H1 (cell line): ENCODE results near the gene NELFA. TPM values are rescaled to one million over a fixed set of nuclear protein-coding genes. Genes with fewer than 3 reads are reported as not detected.
"Not testable (repeated sequence)": the region's sequence is repeated elsewhere in the genome, so short reads cannot be mapped to it uniquely, and the experiment has no call there.

Experiments
- CTCF ChIA-PET: fragments of 300-600 bp; sonication (Branson Sonifier 250); formaldehyde crosslinking; loops from one replicate; lab custom pipeline; 2021; ENCODE audit not compliant: partially characterized antibody; lab: Charles Lee
- POLR2A ChIA-PET: fragments of 300-600 bp; sonication (Branson Sonifier 250); formaldehyde crosslinking; loops from one replicate; lab custom pipeline; 2021; ENCODE audit warnings: inconsistent platforms; ENCODE audit not compliant: partially characterized antibody; lab: Charles Lee
- DNase-seq, 2 experiments: peaks; one replicate each; pipeline versions ENCODE4 v3.0.0 to v3.0.0-alpha.2; 2010 to 2022; ENCODE audit warnings: low spot score in 2 of 2, low read depth in 1 of 2, mixed read lengths in 1 of 2
- FAIRE-seq: peaks from 2 replicates; lab custom pipeline; 2011; peaks lifted over from hg19 to GRCh38; lab: Jason Lieb, UNC
- H2AFZ ChIP-seq: 2 replicates; pipeline ENCODE4 v1.8.1; 2012; ENCODE audit warnings: low read length, inconsistent platforms
- H2AK5ac ChIP-seq: 2 replicates; pipeline ENCODE4 v1.6.1; 2013; ENCODE audit warnings: low read depth, low read length
- H2BK120ac ChIP-seq: replicated peaks from 2 replicates; pipeline ENCODE3; 2013; ENCODE audit warnings: low read depth, low read length, inconsistent platforms
- H2BK12ac ChIP-seq: 2 replicates; pipeline ENCODE4 v1.6.1; 2013; ENCODE audit warnings: low read depth, low read length
- H2BK15ac ChIP-seq: 2 replicates; pipeline ENCODE4 v1.6.1; 2013; ENCODE audit warnings: low read length
- H2BK20ac ChIP-seq: 2 replicates; pipeline ENCODE4 v1.6.1; 2013; ENCODE audit warnings: low read length
- H2BK5ac ChIP-seq: 2 replicates; pipeline ENCODE4 v1.6.1; 2013; ENCODE audit warnings: low read depth, low read length
- H3K14ac ChIP-seq: 2 replicates; pipeline ENCODE4 v1.6.1; 2013; ENCODE audit warnings: inconsistent platforms; ENCODE audit not compliant: insufficient read length
- H3K18ac ChIP-seq: 2 replicates; pipeline ENCODE4 v1.6.1; 2013; ENCODE audit warnings: low read length; ENCODE audit errors: extremely low read depth
- H3K23ac ChIP-seq: 2 replicates; pipeline ENCODE4 v1.6.1; 2013; ENCODE audit warnings: inconsistent platforms; ENCODE audit not compliant: insufficient read length
- H3K23me2 ChIP-seq: 2 replicates; pipeline ENCODE4 v1.6.1; 2013; ENCODE audit warnings: low read depth, low read length
- H3K27ac ChIP-seq: 2 replicates; pipeline ENCODE4 v1.6.1; 2011; ENCODE audit warnings: low read depth, low read length, inconsistent platforms
- H3K27me3 ChIP-seq, 4 experiments: replicated peaks in 1 of 4; 1 replicate in 1 of 4; 2 replicates in 3 of 4; pipeline versions ENCODE4 v1.6.1 to v1.8.1; 2011 to 2013; ENCODE audit warnings: low read length in 3 of 4, mild to moderate bottlenecking in 3 of 4, inconsistent platforms in 2 of 4, mixed read lengths in 2 of 4, moderate library complexity in 1 of 4; ENCODE audit not compliant: control insufficient read depth in 3 of 4, insufficient read depth in 3 of 4; ENCODE audit errors: extremely low read depth in 1 of 4
- H3K36me3 ChIP-seq, 4 experiments: 2 replicates each; pipeline versions ENCODE4 v1.6.1 to v1.8.1; 2011 to 2013; ENCODE audit warnings: mild to moderate bottlenecking in 4 of 4, low read length in 3 of 4, moderate library complexity in 2 of 4, control low read depth in 1 of 4, inconsistent platforms in 1 of 4; ENCODE audit not compliant: insufficient read depth in 4 of 4, control insufficient read depth in 2 of 4
- H3K4ac ChIP-seq: replicated peaks from 2 replicates; pipeline ENCODE3; 2013; ENCODE audit warnings: low read length, low read depth, mixed read lengths, inconsistent platforms; ENCODE audit not compliant: insufficient read length
- H3K4me1 ChIP-seq, 4 experiments: replicated peaks in 1 of 4; 1 replicate in 1 of 4; 2 replicates in 3 of 4; pipeline versions ENCODE4 v1.6.1 to v1.8.1; 2011 to 2013; ENCODE audit warnings: low read length in 3 of 4, inconsistent platforms in 2 of 4, mixed read lengths in 1 of 4; ENCODE audit not compliant: insufficient read depth in 4 of 4, control insufficient read depth in 3 of 4
- H3K4me2 ChIP-seq, 2 experiments: 2 replicates each; pipeline versions ENCODE4 v1.6.1 to v1.8.1; 2011 to 2013; ENCODE audit warnings: low read depth in 2 of 2, low read length in 2 of 2, control low read depth in 1 of 2, inconsistent platforms in 1 of 2, mild to moderate bottlenecking in 1 of 2; ENCODE audit not compliant: insufficient read depth in 1 of 2
- H3K4me3 ChIP-seq, 4 experiments: fragments of 200-600, 300-600 bp in 1 of 4; sonication (generic), shearing (Covaris generic), sonication (Bioruptor Twin) in 1 of 4; 2 replicates each; pipeline versions ENCODE4 v1.5.1 to v1.8.1; 2011 to 2016; ENCODE audit warnings: low read length in 4 of 4, low read depth in 3 of 4, control low read depth in 2 of 4, inconsistent platforms in 2 of 4, mild to moderate bottlenecking in 2 of 4, mixed read lengths in 1 of 4, moderate library complexity in 1 of 4; ENCODE audit not compliant: insufficient read depth in 2 of 4; ENCODE audit errors: extremely low read depth in 1 of 4
- H3K56ac ChIP-seq: replicated peaks from 2 replicates; pipeline ENCODE3; 2013; ENCODE audit warnings: low read depth, mild to moderate bottlenecking, mixed read lengths, low read length, inconsistent platforms; ENCODE audit not compliant: insufficient read length
- H3K79me1 ChIP-seq: 2 replicates; pipeline ENCODE4 v1.6.1; 2013; ENCODE audit warnings: low read depth, low read length, control low read depth
- H3K79me2 ChIP-seq, 2 experiments: 2 replicates each; pipeline versions ENCODE4 v1.6.1 to v1.8.1; 2012 to 2013; ENCODE audit warnings: low read length in 2 of 2, mild to moderate bottlenecking in 2 of 2, inconsistent platforms in 1 of 2; ENCODE audit not compliant: insufficient read depth in 2 of 2, control insufficient read depth in 1 of 2
- H3K9ac ChIP-seq, 4 experiments: replicated peaks in 1 of 4; 1 replicate in 1 of 4; 2 replicates in 3 of 4; pipeline versions ENCODE4 v1.6.1 to v1.8.1; 2011 to 2013; ENCODE audit warnings: low read depth in 3 of 4, low read length in 3 of 4, control low read depth in 2 of 4, mild to moderate bottlenecking in 2 of 4, moderate library complexity in 2 of 4, inconsistent platforms in 1 of 4; ENCODE audit errors: extremely low read depth in 1 of 4
- H3K9me3 ChIP-seq, 2 experiments: 2 replicates each; pipeline versions ENCODE4 v1.6.1 to v1.8.1; 2012 to 2013; ENCODE audit warnings: mild to moderate bottlenecking in 2 of 2, moderate library complexity in 2 of 2, control low read depth in 1 of 2, inconsistent platforms in 1 of 2, low read depth in 1 of 2, low read length in 1 of 2, mixed read lengths in 1 of 2; ENCODE audit not compliant: insufficient read depth in 2 of 2
- H4K20me1 ChIP-seq, 2 experiments: replicated peaks in 1 of 2; 2 replicates each; pipeline versions ENCODE3 to v1.8.1; 2011 to 2013; ENCODE audit warnings: inconsistent platforms in 2 of 2, low read length in 2 of 2, mild to moderate bottlenecking in 1 of 2; ENCODE audit not compliant: insufficient read depth in 2 of 2, control insufficient read depth in 1 of 2
- H4K5ac ChIP-seq: 2 replicates; pipeline ENCODE4 v1.6.1; 2013; ENCODE audit warnings: low read length, low read depth, mixed read lengths, inconsistent platforms; ENCODE audit not compliant: insufficient read length
- H4K8ac ChIP-seq: 2 replicates; pipeline ENCODE4 v1.8.0; 2013; ENCODE audit warnings: mild to moderate bottlenecking, moderate library complexity, low read length, inconsistent platforms; ENCODE audit not compliant: insufficient read depth; ENCODE audit errors: extremely low read depth
- H4K91ac ChIP-seq: replicated peaks from 2 replicates; pipeline ENCODE3; 2013; ENCODE audit warnings: low read length, mixed read lengths, inconsistent platforms; ENCODE audit not compliant: insufficient read length
- WGBS, 2 experiments: shearing (Covaris generic) in 1 of 2; methylation state at CpG; one replicate each; pipeline versions ENCODE4 v1.1.6 to v1.1.7; 2013 to 2015; ENCODE audit warnings: low lambda C conversion rate in 2 of 2, mixed read lengths in 2 of 2, inconsistent platforms in 1 of 2, low coverage in 1 of 2, missing lambda C conversion rate in 1 of 2; ENCODE audit not compliant: insufficient replicate concordance in 2 of 2, insufficient coverage in 1 of 2, insufficient read length in 1 of 2; ENCODE audit errors: extremely low coverage in 1 of 2, missing lambda C conversion rate in 1 of 2; 5-methylcytosine and 5-hydroxymethylcytosine counted together
- polyA plus RNA-seq, 7 experiments: library from polyadenylated mRNA; depleted of rRNA in 3 of 7; stranded (reverse) in 5 of 7; unstranded in 2 of 7; fragments of >200 nt in 5 of 7; fragments of 200-250 nt in 2 of 7; gene quantifications; 1 replicate in 5 of 7; 2 replicates in 1 of 7; 4 replicates in 1 of 7; pipeline versions ENCODE4 v1.2.1 to v1.2.3, GENCODE V29; 2011 to 2013; ENCODE audit warnings: missing spikeins in 2 of 7, mixed read lengths in 2 of 7
- total RNA-seq: library from RNA; stranded (reverse); fragmentation: NEBNext Ultra II Directional; extraction: Animal tissue kit (Norgen Biotek cat#: 25700); gene quantifications from 2 replicates; pipeline ENCODE4 v1.2.1, GENCODE V29; 2021

NELFA gene
- total and polyA plus RNA-seq, 2 of the 8 experiments (the other 6 are each of a cell fraction or from before 2014, with no cell fraction given), result 41.8 to 57.5 TPM

GRCh38 chr4:2027120-2027519 is 18.3 kb upstream of the NELFA start:
- H2BK12ac ChIP-seq, CTCF ChIA-PET, DNase-seq, H4K20me1 ChIP-seq, H2BK20ac ChIP-seq, H3K4ac ChIP-seq, H3K36me3 ChIP-seq, H3K9me3 ChIP-seq, H3K23ac ChIP-seq, H3K27ac ChIP-seq, H3K14ac ChIP-seq, H2AFZ ChIP-seq, H3K23me2 ChIP-seq, H2BK15ac ChIP-seq, H2BK120ac ChIP-seq, H2BK5ac ChIP-seq, FAIRE-seq, H3K4me1 ChIP-seq, H4K91ac ChIP-seq, POLR2A ChIA-PET, H3K79me2 ChIP-seq, H3K56ac ChIP-seq, H3K9ac ChIP-seq, H3K4me2 ChIP-seq, H4K5ac ChIP-seq, H4K8ac ChIP-seq, H2AK5ac ChIP-seq, H3K79me1 ChIP-seq, H3K27me3 ChIP-seq, H3K4me3 ChIP-seq, H3K18ac ChIP-seq: not testable (repeated sequence)
- WGBS, 2 experiments, result 90% methylated on average over 4 of the region's 4 CpGs; no CpG with 5 or more reads in 1 of the 2 experiments
